Femur (tissue), 1 donor: ENCODE data around the gene SNRPB2.

Source experiments
- DNase-seq: peaks from one replicate; pipeline ENCODE4 v3.0.0-alpha.2; 2017

SNRPB2 gene

GRCh38 chr20:16729565-16730460 lies at the start of gene SNRPB2:
TSS of gene SNRPB2 (plus strand) at chr20:16730026. CDS start at chr20:16731703, 1,677 bp downstream.
- peak; percentile 97 for DNase-seq

- no peak for DNase-seq
Observed at GRCh38 chr20:16684416-16684815, 45.4 kb upstream of the SNRPB2 start.

GRCh38 chr20:16689906-16690305 lies 39.9 kb upstream of the SNRPB2 start:
- DNase-seq, result no peak

GRCh38 chr20:16691381-16691780 lies 38.4 kb upstream of the SNRPB2 start:
- no peak for DNase-seq

GRCh38 chr20:16692009-16692408 lies 37.8 kb upstream of the SNRPB2 start:
- DNase-seq, result no peak

GRCh38 chr20:16692442-16692841 lies 37.4 kb upstream of the SNRPB2 start:
- no peak for DNase-seq

GRCh38 chr20:16693278-16693677 lies 36.5 kb upstream of the SNRPB2 start:
- DNase-seq, result no peak

GRCh38 chr20:16694161-16694560 lies 35.7 kb upstream of the SNRPB2 start:
- peak; percentile 57 for DNase-seq

GRCh38 chr20:16695628-16696027 lies 34.2 kb upstream of the SNRPB2 start:
- no peak for DNase-seq

- DNase-seq, result no peak
Observed at GRCh38 chr20:16699293-16699692, 30.5 kb upstream of the SNRPB2 start.

- DNase-seq, result no peak
Observed at GRCh38 chr20:16701296-16701695, 28.5 kb upstream of the SNRPB2 start.

- DNase-seq, result no peak
Observed at GRCh38 chr20:16703570-16703969, 26.3 kb upstream of the SNRPB2 start.

GRCh38 chr20:16707674-16708073 lies 22.2 kb upstream of the SNRPB2 start:
- no peak for DNase-seq

- no peak for DNase-seq
Observed at GRCh38 chr20:16708602-16709001, 21.2 kb upstream of the SNRPB2 start.

- DNase-seq, result no peak
Observed at GRCh38 chr20:16709017-16709416, 20.8 kb upstream of the SNRPB2 start.

GRCh38 chr20:16710781-16711180 lies 19.0 kb upstream of the SNRPB2 start:
- no peak for DNase-seq

- DNase-seq, result no peak
Observed at GRCh38 chr20:16711661-16712258, 18.1 kb upstream of the SNRPB2 start.

- DNase-seq, result no peak
Observed at GRCh38 chr20:16712511-16712947, 17.3 kb upstream of the SNRPB2 start.

- no peak for DNase-seq
Observed at GRCh38 chr20:16713066-16713465, 16.8 kb upstream of the SNRPB2 start.

- DNase-seq, result no peak
Observed at GRCh38 chr20:16714242-16714641, 15.6 kb upstream of the SNRPB2 start.

- DNase-seq, result no peak
Observed at GRCh38 chr20:16714751-16715150, 15.1 kb upstream of the SNRPB2 start.

- no peak for DNase-seq
Observed at GRCh38 chr20:16719421-16719820, 10.4 kb upstream of the SNRPB2 start.

- DNase-seq, result no peak
Observed at GRCh38 chr20:16729080-16729479, 746 bp upstream of the SNRPB2 start.

GRCh38 chr20:16732506-16733152 lies 2.8 kb downstream of the SNRPB2 start:
- no peak for DNase-seq
